SU-DHL-6 (cell line): ENCODE results near the gene NXPH4.

ENCODE experiments used
- H2AFZ ChIP-seq: fragments of 200-600 bp; sonication (generic); 2 replicates; pipeline ENCODE4 v1.6.1; 2014; ENCODE audit warnings: low read depth, mild to moderate bottlenecking, moderate library complexity, mixed read lengths, antibody characterized with exemption, low read length; ENCODE audit not compliant: severe bottlenecking
- H3F3A ChIP-seq: fragments of 200-600 bp; shearing (Covaris generic); 2 replicates; pipeline ENCODE4 v1.6.0; 2016; ENCODE audit warnings: antibody characterized with exemption, mild to moderate bottlenecking; ENCODE audit not compliant: insufficient read depth
- H3K27ac ChIP-seq: fragments of 200-600 bp; sonication (generic); 2 replicates; pipeline ENCODE4 v1.5.1; 2016; ENCODE audit warnings: low read depth, mild to moderate bottlenecking, low read length, moderate library complexity, mixed read lengths
- H3K27me3 ChIP-seq: fragments of 200-600 bp; sonication (generic), shearing (Covaris generic); 2 replicates; pipeline ENCODE4 v1.6.0; 2014; ENCODE audit warnings: mild to moderate bottlenecking, low read length
- H3K36me3 ChIP-seq: fragments of 200-600 bp; sonication (generic); 2 replicates; pipeline ENCODE4 v1.6.1; 2014; ENCODE audit warnings: mild to moderate bottlenecking, low read length, mixed read lengths
- H3K4me2 ChIP-seq: fragments of 300-600, 200-600 bp; shearing (Covaris generic), sonication (generic); 2 replicates; pipeline ENCODE4 v1.6.0; 2014; ENCODE audit warnings: low read length, low read depth, mild to moderate bottlenecking; ENCODE audit not compliant: poor library complexity, severe bottlenecking
- H3K4me3 ChIP-seq: fragments of 200-600 bp; sonication (generic); 2 replicates; pipeline ENCODE4 v1.5.1; 2014; ENCODE audit warnings: antibody characterized with exemption, low read length, mild to moderate bottlenecking, mixed read lengths; ENCODE audit not compliant: insufficient read depth, poor library complexity, severe bottlenecking
- H3K79me2 ChIP-seq: fragments of 200-600 bp; sonication (generic); 2 replicates; pipeline ENCODE4 v1.6.1; 2014; ENCODE audit warnings: mild to moderate bottlenecking, low read length, moderate library complexity; ENCODE audit not compliant: insufficient read depth
- H3K9ac ChIP-seq: fragments of 200-600 bp; sonication (generic); 2 replicates; pipeline ENCODE4 v1.7.0; 2014; ENCODE audit warnings: mild to moderate bottlenecking, low read length
- H3K9me2 ChIP-seq: fragments of 200-600 bp; sonication (generic); replicated peaks from 2 replicates; pipeline ENCODE4 v1.6.1; 2014; ENCODE audit warnings: low read length; ENCODE audit not compliant: insufficient read depth
- H3K9me3 ChIP-seq: fragments of 200-600 bp; sonication (generic); 2 replicates; pipeline ENCODE4 v1.6.1; 2014; ENCODE audit warnings: low read length, mixed read lengths; ENCODE audit not compliant: insufficient read depth
- H4K20me1 ChIP-seq: fragments of 200-600 bp; sonication (generic); 2 replicates; pipeline ENCODE4 v1.6.1; 2014; ENCODE audit warnings: low read depth, mild to moderate bottlenecking, antibody characterized with exemption, low read length, moderate library complexity, mixed read lengths
- EZH2phosphoT487 ChIP-seq: fragments of 200-600 bp; sonication (generic), shearing (Covaris generic); conservative IDR thresholded peaks from 2 replicates; pipeline ENCODE4 v1.6.1; 2018; ENCODE audit warnings: mild to moderate bottlenecking, antibody characterized with exemption, low read length, moderate library complexity, mixed read lengths
- TF ChIP-seq, protein P1 (sequence below): fragments of 200-600 bp; sonication (generic); IDR thresholded peaks from one replicate; pipeline ENCODE4 v1.5.1; 2017; ENCODE audit warnings: antibody characterized with exemption, mild to moderate bottlenecking, low read length, moderate library complexity; ENCODE audit not compliant: insufficient read depth, poor library complexity, severe bottlenecking

The NXPH4 gene

GRCh38 chr12:57177354-57177753 lies 39.2 kb upstream of the NXPH4 start:
- H3K9ac ChIP-seq: no peak overlapping the region
- H3K79me2 ChIP-seq: no peaks in the 10 kb centered on the region
- H3K9me3 ChIP-seq: no peaks in the 10 kb centered on the region
- no peak overlapping the region for H3K4me2 ChIP-seq
- no peak overlapping the region for H2AFZ ChIP-seq
- H4K20me1 ChIP-seq: no peaks in the 10 kb centered on the region
- no peaks in the 10 kb centered on the region for H3K36me3 ChIP-seq
- no peaks in the 10 kb centered on the region for H3F3A ChIP-seq
- no peaks in the 10 kb centered on the region for H3K9me2 ChIP-seq
- no peak overlapping the region for H3K27ac ChIP-seq
- TF ChIP-seq, protein P1, sequence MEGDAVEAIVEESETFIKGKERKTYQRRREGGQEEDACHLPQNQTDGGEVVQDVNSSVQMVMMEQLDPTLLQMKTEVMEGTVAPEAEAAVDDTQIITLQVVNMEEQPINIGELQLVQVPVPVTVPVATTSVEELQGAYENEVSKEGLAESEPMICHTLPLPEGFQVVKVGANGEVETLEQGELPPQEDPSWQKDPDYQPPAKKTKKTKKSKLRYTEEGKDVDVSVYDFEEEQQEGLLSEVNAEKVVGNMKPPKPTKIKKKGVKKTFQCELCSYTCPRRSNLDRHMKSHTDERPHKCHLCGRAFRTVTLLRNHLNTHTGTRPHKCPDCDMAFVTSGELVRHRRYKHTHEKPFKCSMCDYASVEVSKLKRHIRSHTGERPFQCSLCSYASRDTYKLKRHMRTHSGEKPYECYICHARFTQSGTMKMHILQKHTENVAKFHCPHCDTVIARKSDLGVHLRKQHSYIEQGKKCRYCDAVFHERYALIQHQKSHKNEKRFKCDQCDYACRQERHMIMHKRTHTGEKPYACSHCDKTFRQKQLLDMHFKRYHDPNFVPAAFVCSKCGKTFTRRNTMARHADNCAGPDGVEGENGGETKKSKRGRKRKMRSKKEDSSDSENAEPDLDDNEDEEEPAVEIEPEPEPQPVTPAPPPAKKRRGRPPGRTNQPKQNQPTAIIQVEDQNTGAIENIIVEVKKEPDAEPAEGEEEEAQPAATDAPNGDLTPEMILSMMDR: no peak
- H3K27me3 ChIP-seq: no peaks in the 10 kb centered on the region
- no peak overlapping the region for H3K4me3 ChIP-seq

DNA sequence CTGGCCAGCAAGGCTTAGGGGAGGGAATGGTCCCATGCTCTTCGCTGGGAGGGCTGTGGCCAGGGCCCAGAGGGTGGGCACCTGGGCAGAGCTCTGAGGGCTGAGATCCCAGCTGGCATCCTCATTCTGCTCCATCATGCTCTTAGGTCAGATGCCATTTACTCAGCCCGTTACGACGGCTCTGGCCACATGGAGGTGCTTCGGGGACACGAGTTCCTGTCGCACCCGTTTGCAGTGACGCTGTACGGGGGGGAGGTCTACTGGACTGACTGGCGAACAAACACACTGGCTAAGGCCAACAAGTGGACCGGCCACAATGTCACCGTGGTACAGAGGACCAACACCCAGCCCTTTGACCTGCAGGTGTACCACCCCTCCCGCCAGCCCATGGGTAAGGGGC lies 38.4 kb upstream of the NXPH4 start:
- Histone ChIP-seq H3K27me3 (no peaks in the 10 kb centered on the region), H3K9me3 (no peaks in the 10 kb centered on the region), H3K4me3 (no peak overlapping the region), H2AFZ (no peak overlapping the region), H3K9me2 (no peaks in the 10 kb centered on the region), H4K20me1 (no peaks in the 10 kb centered on the region), H3K4me2 (no peak overlapping the region), H3K27ac (no peak overlapping the region), H3K9ac (no peak overlapping the region), H3K36me3 (no peaks in the 10 kb centered on the region), H3F3A (no peaks in the 10 kb centered on the region), H3K79me2 (no peaks in the 10 kb centered on the region)
- no peak for TF ChIP-seq EZH2phosphoT487
- TF ChIP-seq, protein P1: no peak

DNA sequence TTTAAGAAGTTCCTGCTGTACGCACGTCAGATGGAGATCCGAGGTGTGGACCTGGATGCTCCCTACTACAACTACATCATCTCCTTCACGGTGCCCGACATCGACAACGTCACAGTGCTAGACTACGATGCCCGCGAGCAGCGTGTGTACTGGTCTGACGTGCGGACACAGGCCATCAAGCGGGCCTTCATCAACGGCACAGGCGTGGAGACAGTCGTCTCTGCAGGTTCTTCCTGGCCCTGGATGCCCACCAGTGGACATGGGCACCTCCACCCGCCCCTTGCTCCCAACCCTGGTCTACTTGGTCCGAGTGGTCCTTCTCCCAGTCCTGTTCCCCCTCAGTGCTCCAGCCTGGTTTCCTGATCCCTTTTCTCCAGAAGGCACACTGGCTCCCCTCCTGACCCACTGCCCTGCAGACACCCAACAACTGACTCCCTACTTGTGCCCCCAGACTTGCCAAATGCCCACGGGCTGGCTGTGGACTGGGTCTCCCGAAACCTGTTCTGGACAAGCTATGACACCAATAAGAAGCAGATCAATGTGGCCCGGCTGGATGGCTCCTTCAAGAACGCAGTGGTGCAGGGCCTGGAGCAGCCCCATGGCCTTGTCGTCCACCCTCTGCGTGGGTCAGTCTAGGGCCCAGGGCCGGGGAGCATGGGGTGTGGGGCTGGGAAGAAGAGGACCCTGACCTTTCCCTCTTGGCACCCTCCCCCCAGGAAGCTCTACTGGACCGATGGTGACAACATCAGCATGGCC lies 37.1 kb upstream of the NXPH4 start:
- H3K27me3 ChIP-seq: no peaks in the 10 kb centered on the region
- no peak overlapping the region for H3K27ac ChIP-seq
- no peaks in the 10 kb centered on the region for H3F3A ChIP-seq
- H3K36me3 ChIP-seq: no peaks in the 10 kb centered on the region
- H3K79me2 ChIP-seq: no peaks in the 10 kb centered on the region
- no peak overlapping the region for H3K4me3 ChIP-seq
- TF ChIP-seq EZH2phosphoT487: no peak
- TF ChIP-seq, protein P1: no peak
- no peaks in the 10 kb centered on the region for H4K20me1 ChIP-seq
- H3K9me2 ChIP-seq: no peaks in the 10 kb centered on the region
- H3K4me2 ChIP-seq: no peak overlapping the region
- no peak overlapping the region for H3K9ac ChIP-seq
- no peaks in the 10 kb centered on the region for H3K9me3 ChIP-seq
- H2AFZ ChIP-seq: no peak overlapping the region
